Stromal cell of bone marrow (primary cell): ENCODE data around the gene VPS39.

Experiments
- DNase-seq: peaks from one replicate; pipeline ENCODE4 v3.0.0-alpha.2; 2012; ENCODE audit warnings: low read depth

The VPS39 gene

DNA sequence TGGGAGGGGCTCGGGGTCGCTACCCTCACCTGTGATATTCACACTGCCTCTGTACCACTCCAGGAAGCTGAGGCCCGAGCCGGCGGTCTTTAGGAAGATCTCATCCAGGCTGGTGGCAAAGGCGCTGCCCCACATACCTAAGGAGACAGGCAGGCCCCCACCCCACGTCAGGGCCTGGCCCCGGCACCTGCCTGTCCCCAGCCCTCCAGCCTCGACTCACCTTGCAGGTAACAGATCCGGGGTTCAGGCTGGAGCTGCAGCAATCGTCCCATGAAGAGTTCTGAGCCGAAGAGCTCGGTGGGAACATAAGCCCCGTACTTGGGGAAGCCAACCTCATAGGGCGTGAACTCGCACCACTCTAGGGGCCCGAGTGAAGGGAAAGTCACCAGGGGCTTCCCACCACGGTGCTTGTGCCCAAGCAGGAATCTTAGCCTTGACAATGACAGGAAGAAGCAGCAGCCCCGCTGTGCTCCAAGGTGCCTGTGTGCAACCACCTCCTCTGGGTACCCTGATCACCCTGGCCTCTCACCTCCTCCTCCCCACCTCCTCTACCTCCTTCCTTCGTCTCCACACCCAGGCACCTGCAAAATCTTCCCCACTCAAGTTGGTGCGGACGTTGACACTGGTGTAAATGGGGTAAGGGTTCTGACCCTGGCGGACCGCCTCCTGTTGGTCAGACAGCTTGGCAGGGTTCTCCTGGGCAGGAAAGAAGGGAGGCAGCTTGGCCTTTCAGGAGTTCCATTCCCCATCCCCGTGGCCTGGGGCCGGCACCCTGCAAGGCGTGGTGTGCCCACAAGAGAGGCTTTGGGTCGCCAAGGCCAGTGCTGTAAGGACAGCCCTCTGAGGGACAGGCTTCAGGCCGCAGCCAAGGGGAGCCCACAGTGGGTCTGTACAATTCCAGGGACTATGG lies 62.3 kb downstream of the VPS39 start:
- DNase-seq, result no peak

DNA sequence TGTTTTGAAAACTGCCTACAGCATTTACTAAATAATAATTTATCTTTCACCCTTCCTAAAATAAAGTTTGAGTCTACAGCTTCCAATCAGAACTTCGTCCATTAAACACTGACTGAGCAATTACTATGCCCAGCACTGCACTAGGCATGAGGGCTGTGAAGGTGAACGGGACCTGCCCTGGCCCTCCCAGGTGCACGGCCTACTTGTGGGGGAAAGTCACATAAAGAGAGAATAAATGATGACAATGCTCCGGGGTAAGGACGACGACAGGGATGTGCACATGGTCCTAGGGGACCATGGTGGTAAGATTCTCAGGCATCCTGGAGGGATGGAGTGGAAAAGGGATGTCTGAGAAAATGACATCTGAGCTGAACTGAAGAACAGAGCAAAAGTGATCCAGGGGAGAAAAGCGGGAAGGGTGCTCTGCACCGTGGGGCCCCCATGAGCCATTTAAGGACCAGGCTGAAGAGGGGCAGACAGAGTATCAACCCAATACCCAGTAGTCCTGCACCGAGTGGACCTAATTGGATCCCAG lies 63.2 kb downstream of the VPS39 start:
- DNase-seq, result no peak

DNA sequence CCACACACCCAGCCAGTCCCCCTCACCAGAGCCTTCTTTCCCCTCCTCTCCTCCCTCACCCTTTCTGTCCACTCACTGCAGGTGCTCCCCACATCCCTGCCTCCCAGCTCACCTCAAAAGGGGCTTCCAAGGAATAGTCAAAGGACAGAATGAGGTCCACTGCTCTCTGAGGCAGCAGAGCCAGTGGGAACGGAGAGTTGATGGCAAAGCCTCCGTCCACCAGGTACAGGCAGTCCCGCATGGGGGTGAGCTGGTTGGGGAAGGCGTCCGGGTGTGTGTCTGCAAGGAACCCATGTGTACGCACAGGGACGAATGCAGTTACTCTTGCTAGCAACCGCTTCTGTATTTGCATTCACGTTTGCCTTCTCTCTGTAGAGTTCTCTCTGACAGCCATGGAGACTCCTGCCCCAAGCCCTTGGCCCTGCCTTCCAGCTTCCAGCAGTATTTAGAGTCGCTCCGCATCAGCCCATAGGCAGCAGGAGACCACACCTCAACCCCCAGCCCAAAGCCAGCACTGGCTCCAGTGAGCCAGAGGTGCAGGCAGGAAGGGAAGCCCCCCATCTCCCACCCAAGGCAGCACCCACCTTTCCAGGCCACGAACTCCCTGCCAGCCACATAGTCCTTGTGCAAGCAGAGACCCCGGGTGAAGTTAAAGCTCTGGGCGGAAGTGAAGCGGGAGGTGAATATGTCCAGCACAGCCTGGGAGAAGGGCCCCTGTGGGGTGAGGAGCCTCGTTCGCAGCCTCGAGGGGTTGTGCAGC lies 64.1 kb downstream of the VPS39 start:
- no peak for DNase-seq

DNA sequence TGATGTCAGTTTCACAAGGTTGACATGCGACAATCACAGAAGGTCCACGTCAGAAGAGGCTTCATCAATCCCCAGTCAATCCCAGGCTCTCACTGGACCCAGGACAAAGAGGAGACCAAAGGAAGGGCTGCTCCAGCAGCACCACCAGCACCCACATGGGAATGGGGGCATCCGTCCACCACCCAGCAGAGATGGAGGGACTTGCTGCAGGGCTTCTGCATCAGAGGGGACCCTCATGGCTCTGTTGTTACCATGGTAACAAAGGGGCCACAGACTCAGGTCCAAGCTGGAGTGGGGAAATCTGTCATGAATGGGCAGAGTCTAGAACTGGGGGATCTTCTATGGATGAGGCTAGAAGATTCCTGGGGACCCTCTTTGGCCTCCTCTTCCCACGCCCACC lies 64.7 kb downstream of the VPS39 start:
- no peak for DNase-seq

DNA sequence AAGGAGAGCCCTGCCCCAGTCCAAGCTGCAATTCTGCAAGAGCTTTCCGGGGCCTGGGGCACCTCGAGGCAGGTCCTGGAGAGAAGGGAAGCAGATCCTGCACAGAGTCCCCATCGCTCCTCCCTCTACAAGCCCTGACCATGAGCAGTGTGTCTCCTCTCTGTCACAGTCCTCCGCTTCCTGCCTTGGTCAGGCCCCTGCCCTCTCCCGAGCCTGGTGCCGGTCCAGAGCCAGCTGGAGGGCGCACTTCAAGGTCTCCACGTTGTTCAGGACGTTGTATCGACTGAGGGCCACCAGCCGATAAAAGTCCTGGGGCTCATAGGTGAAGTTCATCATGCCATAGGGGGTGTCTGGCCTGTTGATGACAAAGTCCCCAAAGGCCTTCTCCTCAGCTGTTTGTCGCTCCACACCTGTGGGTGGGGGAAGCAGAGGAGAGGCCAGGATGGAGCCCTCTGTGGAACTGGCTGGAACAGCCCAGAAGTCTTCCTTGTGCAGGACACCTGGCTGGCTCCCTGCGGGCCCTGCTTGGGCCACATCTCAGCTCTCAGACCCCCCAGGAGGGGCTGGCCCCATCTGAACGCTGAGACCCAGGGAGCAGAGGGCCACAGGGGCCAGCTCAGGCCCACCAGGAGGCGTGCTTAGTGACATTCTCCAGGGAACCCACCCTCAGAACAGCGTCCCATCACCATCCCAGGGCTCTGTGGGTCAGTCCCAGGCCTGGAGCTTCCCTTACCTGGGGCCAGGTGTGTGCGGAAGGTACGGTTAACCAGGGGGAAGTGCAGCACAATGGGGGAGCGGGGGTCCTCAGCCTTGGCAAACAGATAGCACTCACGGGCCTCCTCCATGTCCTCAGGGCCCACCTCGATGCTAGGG lies 66.1 kb downstream of the VPS39 start:
- DNase-seq, result no peak

DNA sequence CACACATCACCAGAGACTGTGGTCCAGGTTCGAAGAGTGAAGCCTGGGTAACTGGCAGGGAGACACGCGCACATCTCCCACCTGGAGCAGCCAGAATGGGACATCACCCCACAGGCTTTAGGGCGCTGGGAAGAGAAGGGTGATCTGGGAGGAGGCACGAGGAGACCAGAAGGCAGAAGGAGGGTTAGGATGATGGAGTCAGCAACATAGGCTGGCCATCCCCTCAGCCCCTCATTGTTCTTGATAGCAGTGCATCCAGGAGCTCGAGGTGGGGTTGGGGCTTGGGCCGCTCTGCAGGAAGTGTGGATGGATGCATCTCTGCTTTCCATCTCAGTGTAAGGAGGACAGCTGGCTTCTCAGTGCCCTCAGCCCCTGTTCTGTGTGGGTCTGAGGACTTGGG lies 66.9 kb downstream of the VPS39 start:
- no peak for DNase-seq

DNA sequence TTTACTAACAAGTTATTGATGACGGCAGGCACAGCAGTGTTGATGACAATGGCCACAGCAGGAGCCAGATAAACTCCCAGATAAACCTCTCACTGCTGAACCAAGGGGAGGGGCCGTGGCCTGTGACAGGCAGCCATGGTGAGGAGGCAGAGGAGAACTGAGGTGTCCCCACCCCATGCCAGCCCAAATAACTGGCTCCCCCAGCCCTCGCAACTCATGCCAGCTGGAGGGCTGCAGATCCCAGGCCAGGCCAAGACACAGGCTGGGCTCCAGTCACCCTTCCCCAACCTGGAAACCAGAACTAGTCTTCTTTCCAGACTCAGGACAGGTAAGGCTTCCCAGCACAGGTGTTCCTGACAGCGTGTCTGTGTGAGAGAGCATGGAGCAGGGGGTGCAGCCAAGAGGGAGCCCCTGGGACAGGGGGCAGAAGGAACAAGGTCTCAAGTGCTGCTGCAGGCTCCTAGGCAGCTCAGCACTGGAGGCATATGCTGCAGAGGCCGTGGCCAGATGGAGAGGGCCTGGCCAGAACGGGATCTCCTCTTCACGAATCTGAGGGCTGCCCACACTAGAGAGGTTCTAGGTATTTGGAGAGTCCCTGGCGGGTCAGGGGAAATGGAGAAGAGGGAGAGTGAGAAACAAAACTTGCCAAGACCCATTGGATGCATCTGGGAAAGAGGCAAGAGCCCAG lies 67.6 kb downstream of the VPS39 start:
- no peak for DNase-seq

DNA sequence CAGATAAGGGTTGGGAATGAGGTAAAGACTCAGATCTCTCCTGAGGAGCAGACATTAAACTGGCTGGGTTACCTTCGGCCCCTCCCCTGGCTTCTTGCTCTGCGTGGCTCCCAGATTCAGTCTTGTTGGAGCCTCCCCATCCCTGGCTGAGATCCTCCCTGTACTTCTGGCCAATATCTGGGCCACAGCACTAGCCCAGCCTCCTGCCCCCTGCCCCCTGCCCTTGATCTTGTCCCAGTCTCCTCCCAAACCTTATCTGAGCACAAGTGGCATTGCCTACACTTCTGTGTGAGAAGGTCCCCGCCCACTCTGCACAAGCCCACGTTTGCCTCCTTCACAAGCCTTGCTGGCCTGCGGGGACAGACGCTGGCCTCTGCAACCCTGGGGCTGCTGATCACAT lies 68.5 kb downstream of the VPS39 start:
- DNase-seq, result no peak

DNA sequence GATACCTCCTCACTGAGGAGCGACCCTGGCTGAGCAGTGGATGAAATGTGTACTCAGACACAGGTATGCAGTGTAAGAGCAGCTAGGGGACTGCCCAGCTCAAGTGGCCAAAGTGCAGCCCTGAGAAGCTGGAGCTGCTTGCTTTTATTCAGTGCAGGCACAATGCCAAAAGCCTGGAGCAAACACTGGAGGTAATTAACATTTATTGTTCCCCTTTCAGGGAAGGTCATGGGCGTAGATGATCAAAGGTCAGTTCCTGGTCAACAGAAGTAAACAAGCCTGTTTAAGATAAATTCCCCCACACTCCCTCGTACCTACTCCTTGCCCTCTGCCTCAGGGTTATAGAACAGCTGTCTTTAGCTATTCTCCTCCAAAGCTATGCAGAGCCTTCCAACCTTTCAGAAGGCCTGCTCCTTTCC lies 69.1 kb downstream of the VPS39 start:
- no peak for DNase-seq

DNA sequence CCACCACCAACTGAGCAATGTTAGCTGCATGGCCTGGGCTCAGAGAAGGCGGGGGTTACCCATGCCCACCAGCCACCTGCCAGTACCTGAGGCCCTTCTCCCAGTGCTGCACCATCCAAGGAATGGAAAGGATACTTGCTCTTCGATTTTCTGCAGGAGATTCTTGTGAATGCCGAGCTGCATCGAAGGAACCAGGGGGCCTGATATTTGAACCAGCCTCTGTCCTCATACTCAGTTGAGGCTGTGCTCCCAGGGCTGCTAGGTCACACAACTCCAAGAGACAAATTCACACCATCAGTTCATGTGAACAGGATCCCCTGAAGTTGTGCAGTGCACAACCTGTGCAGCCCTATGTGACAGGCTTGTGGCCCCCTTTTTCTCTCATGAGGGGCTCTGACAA lies 69.7 kb downstream of the VPS39 start:
- no peak for DNase-seq

DNA sequence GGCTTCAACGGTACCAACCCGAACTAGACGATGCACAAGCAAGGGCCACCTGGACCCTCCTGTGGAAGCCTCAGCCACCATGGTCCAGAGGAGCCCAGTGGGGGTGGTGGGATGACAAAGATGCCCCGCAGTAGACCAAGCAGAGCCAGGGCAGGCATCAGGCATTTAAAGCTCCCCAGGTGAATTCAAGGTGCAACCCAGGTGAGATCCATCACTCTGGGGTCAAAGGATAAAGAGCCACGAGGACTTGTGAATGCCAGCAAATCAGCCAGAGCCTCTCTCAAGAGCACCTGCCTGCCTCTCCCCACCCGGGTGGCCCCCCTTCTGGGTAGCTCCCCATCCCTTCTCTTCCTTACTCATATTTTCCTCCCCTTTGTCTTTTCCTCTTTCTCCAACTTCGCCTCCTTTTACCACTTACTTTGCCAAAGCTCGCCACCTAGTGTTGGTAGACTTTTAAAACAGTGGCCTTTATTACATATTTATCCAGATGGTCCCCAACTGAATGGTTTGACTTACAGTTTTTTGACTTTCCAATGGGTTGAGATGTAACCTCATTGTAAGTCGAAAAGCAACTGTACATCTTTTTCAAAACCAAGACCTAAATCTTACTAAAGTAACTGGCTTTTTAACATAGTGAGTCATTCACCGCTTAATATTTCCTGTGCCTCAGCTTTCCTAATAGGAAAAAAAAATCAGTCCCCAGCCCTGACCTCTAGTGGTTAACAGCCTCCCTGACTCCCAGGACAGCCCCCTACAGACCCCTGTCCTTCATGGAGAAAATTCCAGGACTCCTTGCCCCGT lies 70.4 kb downstream of the VPS39 start:
- peak; percentile 46 for DNase-seq

DNA sequence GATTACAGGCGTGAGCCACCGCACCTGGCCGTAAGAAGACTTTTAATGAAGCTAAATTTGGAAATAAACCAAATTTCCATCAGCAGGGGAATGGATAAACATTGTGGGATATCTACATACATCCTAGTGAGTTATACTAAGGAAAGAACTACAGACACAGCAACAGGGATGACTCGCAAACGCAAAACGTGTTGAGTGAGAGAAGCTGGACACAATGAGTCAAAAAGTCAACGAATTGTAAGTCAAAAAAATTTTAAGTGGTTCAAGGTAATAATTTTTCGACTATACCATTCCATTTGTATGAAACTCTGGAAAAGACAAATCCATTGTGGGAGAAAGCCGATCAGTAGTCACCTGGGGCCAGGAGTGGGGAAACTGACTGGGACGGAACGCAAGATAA lies 71.6 kb downstream of the VPS39 start:
- no peak for DNase-seq

DNA sequence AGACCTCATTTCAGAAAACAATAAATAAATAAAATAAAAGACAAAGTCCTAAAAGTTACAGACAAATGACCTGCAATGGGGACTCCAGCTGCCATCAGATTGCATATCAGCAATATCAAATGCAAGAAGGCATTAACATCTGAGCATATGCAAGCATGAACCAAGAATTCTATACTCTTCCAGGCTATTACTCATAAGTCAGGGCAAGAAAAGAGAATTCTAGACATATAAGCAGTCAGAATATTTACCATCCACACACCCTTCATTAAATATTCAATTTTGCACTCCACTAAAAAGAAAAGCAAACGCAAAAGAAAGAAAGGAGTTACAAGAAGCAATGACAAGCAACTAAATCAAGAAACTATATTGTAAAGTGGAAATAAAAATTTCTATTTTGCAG lies 72.8 kb downstream of the VPS39 start:
- no peak for DNase-seq

DNA sequence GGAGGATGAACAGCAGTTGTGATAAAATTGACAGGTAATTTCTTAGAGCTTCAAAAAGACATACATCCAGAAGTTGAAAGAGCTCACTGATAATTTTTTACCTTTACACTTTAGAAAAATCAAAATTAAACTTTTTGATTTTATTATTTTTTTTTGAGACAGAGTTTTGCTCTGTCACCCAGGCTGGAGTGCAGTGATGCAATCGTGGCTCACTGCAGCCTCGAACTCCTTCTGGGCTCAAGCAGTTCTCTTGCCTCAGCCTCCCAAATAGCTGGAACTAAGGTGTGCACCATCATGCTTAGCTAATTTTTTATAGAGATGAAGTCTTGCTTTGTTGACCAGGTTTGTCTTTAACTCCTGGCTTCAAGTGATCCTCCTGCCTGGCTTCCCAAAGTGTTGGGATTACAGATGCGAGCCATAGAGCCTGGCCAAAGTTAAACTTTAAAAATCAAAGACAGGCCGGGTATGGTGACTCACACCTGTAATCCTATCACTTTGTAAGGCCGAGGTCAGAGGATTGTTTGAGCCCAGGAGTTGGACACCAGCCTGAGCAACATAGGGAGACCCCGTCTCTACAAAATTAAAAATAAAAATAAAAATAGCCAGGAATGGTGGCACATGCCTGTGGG lies 73.4 kb downstream of the VPS39 start:
- no peak for DNase-seq

DNA sequence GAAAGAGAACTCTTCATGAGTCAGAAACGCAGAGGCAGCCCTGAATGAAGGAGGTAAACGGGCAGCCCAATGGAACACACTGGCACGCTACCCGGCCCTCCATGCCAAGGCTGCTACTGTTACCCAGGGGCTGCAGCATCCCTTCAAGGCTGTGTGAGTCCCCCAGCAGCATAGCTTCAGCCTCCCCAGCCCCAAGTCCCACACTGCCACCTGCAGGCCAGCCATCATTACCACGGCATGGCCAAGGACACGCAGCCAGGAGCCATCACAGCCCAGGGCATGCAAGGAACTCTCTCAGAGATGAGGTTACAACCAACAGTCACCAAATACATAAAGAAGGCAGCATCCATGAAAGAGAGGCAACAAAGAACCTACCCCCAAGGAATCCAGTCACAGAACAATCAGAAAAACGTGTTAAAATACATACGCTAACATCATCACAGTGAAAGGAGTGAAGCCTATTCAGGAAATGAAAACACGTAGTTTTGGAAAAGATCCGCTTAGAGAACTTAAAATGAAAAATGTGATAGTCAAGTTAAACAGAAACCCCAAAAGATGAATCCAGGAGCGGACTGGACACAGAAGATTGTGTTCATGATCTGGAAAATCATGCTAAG lies 74.1 kb downstream of the VPS39 start:
- DNase-seq, result no peak

DNA sequence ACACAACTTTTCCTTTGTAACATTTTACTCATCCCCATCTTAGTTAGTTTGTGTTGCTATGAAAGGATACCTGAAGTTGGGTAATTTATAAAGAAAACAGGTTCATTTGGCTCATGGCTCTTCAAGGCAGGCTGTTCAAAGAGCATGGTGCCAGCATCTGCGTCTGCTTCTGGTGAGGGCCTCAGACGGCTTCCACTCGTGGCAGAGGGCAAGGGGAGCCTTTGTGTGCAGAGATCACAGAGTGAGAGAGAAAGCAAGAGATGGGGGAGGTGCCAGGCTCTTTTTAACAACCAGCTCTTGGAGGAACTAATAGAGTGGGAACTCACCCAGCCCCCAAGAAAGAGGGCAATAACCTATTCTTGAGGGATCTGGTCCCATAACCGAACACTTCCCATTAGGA lies 74.7 kb downstream of the VPS39 start:
- no peak for DNase-seq

DNA sequence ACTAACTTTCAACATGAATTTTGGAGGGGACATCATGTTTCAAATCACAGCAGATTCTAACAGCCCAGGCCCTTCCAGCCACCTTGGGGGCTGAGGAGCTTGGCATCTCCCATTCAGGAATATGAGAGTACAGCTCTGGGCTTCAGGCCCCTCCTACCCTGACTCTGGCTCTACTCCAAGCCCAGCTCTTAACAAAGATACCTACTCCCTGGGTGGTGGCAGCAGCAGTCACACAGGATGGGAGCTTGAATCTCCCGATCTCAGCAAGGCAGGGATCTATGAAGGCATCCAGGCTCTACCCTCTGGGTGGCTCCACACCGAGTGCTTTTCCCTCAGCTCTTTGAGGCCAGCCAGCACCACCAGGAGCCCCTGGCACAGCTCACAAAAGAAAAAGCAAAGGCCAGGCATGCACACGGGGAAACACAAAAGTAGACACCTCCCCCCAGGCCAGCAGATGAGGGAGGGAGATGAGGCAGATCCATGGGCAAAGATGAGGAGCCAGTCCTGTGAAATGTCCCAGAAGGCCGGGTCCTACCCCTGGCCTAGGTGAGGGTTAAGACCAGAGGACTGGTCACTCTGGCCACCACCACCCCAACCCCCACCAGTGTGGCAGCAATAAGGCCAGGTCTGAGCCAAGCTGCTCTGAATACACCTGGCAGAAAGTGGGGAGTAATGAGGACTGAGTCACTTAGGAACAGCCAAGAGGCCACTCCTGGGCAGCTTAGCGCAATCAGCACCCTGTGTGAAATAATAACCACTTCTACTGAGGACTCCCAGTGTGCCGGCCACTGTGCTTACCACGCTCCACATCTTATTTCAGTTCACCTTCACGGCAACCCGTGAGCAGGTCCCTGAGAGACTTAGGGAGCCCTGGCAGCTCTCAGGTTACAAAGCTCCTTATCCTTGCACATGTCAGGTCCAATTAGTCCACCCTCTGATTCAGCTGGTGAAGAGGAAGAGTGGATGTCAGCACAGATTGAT lies 76.0 kb downstream of the VPS39 start:
- no peak for DNase-seq

DNA sequence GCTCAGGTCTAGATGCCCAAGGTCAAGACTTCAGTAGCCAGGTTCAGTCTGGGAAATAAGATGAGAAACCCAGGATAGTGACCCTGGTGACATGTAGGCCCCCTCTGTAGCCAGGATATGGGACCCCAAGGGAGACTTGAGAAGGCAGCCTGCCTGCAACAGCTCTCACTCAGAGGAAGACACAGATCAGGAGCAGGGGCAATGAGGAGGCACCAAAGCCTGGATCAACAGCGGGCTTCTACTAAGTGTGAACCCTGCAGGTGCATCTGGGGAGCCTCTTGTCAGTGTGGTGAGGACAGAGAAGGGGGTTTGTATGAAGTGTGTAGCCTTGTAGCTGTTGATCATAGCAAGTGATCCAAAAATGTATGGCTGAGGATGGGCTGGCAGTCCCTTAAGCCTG lies 77.1 kb downstream of the VPS39 start:
- DNase-seq, result no peak
